ENCODE measurements around the gene UNC79.

GRCh38 chr14:93546642-93547041 lies 115.9 kb downstream of the UNC79 start:
- no peak for TF ChIP-seq CTCF (IDR thresholded peaks at IDR 0.05)
- no peak for TF ChIP-seq POLR2A (IDR thresholded peaks at IDR 0.05)

All from testis (tissue), 2 donors.